NK-92 (cell line): ENCODE measurements around the gene CAP2.

Experiments used
- DNase-seq: peaks from one replicate; lab custom pipeline; 2025; ENCODE audit not compliant: unreplicated experiment; lab: John Stamatoyannopoulos, UW

CAP2 gene, protein sequence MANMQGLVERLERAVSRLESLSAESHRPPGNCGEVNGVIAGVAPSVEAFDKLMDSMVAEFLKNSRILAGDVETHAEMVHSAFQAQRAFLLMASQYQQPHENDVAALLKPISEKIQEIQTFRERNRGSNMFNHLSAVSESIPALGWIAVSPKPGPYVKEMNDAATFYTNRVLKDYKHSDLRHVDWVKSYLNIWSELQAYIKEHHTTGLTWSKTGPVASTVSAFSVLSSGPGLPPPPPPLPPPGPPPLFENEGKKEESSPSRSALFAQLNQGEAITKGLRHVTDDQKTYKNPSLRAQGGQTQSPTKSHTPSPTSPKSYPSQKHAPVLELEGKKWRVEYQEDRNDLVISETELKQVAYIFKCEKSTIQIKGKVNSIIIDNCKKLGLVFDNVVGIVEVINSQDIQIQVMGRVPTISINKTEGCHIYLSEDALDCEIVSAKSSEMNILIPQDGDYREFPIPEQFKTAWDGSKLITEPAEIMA

DNA sequence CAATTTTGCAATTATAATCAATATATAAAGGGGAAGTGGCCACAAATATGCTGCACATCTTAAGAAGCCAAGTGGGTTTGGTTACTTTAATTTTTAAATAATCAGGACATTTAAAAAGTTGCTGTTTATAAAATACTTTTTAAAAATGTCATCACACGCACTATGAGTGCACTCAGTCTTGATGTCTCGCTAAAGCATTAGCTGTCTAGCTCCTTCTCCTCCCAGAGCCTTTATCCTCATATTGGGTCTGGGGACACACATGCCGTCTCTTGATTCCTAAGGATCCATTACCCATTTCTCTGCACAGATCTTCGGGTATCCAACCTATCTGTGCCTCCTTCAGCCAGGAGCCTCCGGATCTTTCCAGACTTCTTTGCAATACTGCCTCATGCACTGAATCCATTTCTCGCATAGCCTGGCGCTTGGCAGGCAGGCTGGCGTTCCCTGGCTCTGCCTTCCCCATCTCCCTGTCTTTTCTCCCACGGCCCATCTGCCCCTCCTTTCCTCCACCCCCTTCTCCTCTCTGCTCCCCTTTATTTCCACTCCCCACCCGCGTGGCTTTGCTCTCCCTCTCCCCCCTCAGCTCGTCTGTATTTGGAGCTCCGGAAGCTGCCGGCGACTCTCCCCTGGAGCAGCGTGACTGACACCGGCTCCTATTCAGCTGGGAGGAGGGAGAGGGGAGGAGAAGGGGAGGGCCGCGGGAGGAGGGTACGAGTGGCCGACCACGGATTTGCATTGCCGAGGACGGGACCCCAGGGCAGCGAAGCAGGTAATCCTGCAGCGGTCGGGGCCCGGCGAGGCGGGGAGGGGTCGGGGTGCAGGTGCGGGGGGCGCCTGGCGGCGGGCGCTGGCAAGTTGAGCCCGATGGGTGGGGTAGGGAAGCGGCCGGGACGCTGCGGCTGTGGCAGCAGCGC lies at the start of gene CAP2:
Gene CAP2, plus strand, starts transcription at position 618 of the 914 bp plus-strand sequence. CDS start 27,961 bp downstream, outside the sequence.
- no peak for DNase-seq

DNA sequence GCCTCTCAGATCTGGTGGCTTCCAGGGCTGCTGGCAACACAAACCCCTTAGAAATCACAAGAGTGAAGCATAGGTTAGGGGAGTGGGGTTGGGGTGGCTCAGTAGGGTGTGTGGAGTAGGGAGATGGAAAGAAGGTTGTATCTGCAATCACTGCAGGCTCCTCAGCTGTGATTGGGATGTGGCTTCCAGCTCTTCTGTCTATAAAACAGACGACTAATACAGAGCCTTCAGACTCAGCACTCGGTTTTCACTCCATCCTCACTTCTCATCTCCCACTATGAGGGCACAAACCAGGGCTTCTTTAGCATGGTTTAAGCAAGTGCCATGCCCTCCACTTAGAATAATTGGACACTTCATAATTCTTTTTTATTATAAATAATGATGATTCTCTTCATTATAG lies 46.4 kb upstream of the CAP2 start:
- no peak for DNase-seq

DNA sequence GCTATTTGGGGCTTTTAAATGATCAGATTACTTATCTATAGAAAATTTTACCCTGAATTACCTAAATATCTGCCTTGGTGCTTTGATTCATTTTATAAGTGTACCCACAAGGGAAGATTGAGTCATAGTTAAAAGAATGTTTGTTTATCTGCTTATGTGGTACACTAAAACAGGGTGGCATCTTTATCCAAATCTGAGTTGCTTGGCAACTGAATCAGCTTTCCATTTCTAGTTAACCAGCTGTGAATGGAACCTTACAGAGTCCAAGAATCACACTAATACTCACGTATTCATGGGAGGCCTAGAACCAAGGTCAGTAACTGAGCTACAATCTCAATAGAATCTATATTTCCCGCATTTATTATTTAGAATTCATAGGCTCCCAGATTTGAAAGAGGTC lies 44.0 kb upstream of the CAP2 start:
- DNase-seq = no peak

DNA sequence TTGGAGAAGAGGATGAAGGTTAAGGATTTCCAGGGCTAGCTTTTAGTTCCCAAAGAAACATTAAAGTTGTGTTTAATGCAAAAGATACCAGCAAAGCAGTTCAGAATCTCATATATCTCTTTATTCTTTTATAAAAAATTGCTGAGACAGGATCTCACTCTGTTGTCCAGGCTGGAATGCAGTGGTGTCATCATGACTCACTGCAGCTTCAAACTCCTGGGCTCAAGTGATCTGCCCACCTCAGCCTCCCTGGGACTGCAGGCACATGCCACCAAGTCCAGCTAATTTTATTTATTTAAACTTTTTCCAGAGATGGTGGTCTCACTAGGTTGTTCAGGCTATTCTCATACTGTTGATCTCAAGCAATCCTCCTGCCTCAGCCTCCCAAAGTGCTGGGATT lies 41.1 kb upstream of the CAP2 start:
- no peak for DNase-seq

DNA sequence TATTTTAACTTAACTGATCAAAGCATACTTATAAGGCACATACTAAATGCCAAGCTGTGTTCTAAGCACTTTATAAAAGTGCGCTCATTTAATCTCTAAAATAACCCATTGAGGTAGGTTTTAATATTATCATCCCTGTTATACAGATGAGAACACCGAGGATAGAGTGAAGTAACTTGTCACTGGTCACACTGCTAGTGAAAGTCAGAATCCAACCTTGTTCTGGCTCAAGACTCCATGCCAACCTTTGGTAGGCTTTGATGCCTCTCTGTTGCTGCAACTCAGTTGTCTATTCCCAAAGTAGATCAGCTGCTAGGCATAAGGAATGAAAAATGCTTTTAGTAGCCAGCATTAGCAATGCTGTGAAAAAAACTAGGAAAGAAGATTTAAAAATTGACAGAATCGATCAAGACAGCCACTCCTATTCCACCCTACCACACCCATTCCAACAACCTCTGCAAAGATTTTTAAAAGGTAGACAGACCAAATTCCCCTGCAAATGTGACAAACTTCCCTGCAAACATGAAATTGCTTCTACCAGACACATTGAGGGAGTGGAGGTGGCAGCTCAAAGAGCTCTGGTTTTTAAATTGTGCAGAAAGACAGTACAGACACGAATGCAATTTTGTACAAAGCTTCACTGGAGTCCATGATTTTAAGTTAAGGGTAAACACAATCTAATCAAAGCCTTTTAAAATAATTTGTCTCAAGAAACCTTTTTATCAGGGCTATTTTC lies 39.8 kb upstream of the CAP2 start:
- no peak for DNase-seq

DNA sequence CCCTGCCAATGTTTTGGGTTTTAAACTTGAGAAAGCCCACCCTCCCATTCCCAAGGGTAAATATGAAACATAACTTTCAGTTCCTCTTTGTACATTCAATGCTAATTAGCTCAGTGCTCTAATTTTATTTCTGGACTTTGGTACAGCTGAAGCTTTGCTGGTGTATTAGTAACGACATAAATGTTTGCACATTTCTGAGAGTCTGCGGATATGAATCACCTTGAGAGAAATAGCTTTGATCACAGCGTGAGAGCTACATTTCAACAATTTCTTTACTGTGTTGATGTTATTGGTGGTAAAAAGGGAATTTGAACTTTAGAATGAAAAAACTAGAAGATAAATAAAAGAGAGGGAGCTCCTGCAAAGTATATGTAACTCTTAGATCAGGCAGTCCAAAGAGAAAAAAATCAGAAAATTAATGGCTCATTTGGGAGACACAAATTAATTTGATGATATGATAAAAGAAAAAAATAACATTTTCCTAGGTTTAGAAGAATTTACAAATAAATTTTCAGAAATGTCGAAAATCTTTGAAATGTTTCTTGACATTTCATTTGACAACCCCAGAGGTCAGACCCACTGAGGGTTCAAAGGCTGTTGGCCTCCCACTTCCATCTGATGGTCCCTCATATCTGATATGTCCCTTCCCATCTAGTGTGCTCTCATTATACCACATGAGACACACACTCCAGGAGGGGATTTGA lies 38.5 kb upstream of the CAP2 start:
- DNase-seq = no peak

DNA sequence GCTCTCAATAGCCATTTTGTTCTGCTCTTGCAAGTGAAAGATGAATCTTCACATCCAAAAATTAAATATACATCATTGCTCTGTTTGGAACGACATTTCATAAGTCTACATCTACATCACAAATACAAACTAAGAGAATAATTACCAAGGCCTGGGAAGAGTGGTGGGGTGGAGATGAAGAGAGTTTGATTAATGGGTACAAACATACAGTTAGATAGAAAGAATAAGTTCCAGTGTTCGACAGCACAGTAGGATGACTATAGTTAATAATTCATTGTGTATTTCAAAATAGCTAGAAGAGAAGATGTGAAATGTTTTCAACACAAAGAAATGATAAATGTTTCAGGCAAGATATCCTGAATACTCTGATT lies 38.0 kb upstream of the CAP2 start:
- DNase-seq = no peak

DNA sequence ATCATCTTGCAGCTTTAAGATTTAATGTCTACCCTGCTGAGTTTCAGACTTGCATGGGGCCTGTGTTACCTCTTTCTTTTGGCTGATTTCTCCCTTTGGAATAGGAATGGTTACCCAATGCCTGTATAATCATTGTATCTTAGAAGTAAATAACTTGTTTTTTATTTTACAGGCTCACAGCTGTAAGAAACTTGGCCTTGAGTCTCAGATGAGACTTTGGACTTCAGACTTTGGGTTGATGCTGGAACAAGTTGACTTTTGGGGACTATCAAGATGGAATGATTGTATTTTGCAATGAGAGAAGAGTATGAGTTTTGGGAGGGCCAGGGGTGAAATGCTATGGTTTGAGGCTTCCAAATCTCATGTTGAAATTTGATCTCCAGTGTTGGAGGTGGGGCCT lies 34.9 kb upstream of the CAP2 start:
- no peak for DNase-seq

DNA sequence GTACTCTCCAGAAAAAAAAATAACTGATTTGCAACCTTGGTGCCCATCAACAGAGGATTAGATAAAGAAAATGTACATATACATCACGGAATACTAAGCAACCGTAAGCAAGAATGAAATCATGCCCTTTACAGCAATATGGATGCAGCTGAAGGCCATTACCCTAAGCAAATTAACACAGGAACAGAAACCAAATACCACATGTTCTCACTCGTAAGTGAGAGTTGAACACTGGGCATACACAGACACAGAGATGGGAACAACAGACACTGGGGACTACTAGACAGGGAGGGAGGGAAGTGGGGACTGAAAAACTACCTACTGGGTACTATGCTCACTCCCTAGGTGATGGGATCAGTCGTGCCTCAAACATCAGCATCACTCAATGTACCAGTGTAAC lies 32.8 kb upstream of the CAP2 start:
- DNase-seq = no peak

DNA sequence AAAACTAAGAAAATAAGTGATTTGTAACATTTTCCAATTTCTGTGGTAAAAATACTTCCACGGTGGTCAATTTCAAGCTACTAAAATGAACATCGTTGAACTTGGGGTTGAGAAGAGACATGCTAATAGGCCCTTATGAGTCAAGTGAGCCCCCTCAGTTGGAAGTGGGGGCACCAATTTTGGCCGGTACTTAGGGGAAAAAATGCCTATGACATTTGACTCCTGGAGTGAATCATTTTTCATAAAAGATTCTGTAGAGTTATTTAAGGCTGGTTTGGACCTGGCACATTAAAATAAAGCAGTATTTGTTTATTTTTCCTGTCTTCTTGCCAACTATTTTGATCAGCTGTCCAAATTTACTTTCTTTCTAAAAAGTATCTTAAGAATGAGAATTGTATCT lies 32.4 kb upstream of the CAP2 start:
- no peak for DNase-seq

DNA sequence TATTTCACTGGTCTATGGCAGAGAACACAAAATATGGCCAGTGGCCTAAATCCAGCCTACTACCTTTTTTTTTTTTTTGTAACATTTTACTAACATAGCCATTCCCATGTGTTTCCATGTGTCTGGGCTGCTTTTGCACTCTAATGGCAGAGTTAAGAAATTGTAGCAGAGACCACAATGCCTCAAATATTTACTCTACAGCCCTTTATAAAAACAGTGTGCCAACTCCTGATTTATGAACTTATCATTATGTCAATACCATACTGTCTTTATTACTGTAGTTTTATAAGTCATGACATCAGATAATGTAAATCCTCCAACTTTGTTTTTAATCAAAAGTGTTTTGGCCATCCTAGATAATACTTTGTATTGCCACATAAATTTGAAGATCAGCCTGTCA lies 27.4 kb upstream of the CAP2 start:
- no peak for DNase-seq

DNA sequence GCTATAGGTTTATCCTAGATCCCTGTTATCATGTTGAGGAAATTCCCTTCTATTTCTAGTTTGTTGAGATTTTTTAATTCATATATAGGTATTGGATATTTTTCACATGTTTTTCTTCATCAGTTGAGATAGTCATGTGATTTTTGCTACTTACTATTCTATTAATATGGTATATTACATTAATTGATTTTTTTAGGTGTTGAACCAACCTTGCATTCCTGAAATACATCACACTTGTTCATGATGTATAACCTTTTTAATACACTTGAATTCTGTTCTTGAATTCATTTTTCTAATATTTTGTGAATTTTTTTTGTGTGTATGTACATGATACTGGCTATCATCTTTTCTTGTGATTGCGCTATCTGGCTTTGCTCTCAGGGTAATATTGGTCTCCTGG lies 25.5 kb upstream of the CAP2 start:
- no peak for DNase-seq

DNA sequence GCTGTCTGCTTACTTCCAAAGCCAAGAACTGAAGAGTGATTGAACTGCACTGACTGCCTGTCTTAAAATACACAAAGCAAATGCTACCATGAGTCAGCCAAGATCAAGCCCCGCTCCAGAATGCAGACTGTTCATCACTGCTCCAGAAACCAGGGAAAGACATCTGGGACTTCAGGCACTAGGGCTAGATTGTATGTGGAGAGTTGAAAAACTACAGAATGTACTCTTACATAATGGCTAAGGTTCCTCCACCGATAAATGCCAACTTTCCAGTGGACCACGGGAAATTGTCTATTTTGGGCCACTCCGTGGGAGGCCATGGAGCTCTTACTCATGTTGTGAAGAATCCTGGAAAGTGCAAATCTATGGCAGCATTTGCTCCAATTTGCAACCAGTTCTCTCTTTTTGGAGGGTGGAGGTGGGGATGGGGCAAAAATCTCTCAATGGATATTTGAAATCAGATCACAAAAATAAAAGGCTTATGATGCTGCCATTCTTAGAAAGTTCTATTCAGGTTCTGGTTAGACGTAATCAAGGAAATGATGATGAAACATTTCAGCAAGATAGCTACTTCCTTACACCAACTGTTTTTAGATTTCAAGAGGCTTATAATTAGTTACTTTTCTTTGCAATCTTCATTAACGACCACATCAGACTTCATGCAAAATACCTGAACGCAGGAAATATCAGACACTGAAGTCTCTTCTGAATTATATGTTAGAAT lies 11.8 kb upstream of the CAP2 start:
- DNase-seq = no peak

DNA sequence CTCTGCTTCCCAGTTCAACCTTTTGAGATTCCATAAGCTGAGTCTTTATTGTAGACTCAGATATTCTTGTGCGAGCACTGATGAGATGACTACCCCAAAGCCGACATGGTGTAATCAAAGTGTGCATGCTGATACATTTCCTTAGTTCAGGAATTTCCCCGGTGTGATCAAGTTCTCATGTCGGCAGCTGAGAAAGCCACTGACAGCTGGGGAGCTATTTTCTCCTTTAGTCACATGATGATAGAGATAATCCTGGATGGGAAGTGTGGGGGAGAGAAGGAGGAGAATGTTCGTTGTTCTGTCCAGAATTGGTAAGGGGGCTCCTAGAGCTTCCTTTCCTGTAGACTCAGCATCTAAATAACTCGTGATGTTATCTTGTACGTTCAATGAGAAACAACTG lies 7.7 kb upstream of the CAP2 start:
- DNase-seq = no peak

DNA sequence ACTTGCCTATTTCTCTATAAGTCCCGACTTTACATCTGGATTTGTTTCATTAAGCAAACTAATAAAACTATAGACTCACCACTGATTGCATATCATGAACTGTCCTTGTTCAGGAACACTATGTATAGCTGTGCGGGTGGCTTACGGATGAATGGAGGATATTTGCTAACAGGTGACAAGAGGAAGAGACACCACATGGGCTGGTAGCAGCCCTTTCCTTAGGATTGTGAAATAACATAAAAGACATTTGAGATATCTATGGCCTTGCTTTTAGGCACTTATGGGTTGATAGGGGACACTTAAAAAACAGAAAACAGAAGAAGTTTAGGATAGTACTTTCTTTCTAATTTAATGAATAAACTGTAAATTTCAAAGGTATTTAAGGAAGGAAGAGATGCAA lies 5.0 kb upstream of the CAP2 start:
- no peak for DNase-seq

DNA sequence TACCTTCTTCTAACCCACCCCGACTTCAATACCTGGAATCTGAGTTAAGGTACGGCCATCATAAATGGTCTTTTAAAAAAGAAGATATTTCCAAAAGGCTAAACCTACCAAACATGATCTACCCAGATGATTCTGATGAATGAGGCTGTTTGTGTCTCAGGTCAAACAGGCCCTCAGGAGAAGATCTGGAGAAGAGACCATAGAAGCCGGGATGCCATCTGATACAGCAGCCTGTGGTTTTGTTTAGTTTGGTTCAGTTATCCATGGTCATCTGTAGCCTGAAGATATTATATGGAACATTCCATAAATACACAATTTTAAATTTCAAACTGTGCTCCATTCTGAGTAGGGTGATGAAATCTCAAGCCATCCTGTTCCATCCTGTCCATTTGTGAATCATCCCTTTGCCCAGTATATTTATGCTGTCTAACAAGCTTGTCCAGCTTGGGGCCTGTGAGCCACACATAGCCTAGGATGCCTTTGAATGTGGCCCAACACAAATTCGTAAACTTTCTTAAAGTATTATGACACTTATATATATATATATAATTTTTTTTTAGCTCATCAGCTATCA lies 4.0 kb upstream of the CAP2 start:
- DNase-seq = no peak

DNA sequence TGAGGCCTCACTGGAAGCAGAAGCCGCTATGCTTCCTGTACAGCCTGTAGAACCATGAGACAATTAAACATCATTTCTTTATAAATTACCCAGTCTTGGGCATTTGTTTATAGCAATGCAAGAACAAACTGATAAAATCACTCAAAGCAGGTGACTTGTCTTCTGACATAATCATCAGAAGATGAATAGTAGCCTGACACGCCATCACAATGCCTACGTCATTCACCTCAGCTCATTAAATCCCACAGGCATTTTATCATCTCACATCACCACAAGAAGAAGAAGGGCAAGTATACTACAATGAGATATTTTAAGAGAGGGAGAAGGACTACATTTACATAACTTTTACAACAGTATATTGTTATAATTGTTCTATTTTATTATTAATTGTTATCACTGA lies 3.1 kb upstream of the CAP2 start:
- DNase-seq = no peak

DNA sequence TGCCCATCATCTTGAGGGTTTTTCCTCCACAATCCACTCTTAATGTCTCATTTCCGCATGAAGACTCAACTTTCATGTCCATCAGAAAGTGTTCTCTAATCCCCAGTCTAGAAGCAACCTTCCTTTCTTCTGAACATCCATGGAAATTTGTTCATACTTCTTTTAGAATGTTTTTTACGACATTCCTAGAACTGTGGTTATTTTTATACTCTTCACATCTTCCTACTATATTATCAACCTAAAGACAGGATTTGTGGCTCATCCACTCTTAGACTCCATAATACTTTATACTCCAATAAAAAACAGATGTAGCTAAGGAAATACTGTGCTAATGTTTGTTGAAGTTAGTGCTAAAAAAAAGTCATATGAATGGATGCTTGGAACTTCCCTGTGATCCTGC lies 1.4 kb upstream of the CAP2 start:
- no peak for DNase-seq

DNA sequence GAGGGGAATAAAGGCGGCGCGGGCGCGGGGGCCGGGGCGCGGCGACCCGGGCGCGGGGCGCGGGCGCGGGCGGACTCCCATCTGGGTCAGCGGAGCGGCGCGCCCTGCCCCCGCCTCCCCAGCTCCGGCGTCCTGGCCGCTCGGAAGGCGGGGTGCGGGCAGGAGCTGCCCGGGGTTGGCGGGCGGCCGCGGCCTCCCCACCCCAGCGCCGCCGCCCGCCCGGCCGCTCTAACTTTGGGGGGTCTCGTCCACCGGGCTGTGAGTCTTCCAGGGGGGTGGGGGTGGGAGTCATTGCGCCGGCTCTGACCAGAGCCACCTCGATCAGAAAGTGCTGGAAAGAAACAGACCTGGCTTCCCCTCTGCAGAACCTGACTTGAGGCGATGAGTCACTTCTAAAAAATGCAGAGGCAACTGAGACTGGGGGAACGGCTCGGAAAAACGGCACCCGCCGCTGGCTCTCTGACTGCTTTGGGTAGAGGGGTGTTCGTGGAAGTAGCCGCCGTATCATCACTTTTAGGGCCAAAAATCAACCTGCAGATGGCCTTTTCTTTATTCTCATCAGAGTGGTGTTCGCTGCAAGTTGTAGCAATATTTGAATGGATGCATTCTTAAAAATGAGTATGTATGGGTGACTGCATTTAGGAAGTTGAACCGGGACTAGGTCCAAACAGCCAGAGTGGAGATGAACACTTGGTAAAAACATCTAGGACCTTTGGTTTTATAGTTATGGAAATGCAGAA lies 667 bp downstream of the CAP2 start:
- no peak for DNase-seq
